Astrocyte (in vitro differentiated cells and primary cell): ENCODE measurements around the gene SENP8. TPM values are rescaled to one million over a fixed set of nuclear protein-coding genes. Genes with fewer than 3 reads are reported as not detected.

ENCODE experiments used
- DNase-seq: peaks from one replicate; pipeline ENCODE4 v3.0.0-alpha.2; 2010; ENCODE audit warnings: low read depth
- FAIRE-seq: peaks from 2 replicates; lab custom pipeline; 2011; peaks lifted over from hg19 to GRCh38; lab: Jason Lieb, UNC
- H2AFZ ChIP-seq: 2 replicates; pipeline ENCODE4 v1.6.0; 2012; ENCODE audit warnings: low read depth, low read length, inconsistent platforms
- H3K27ac ChIP-seq: 2 replicates; pipeline ENCODE4 v1.5.1; 2011; ENCODE audit warnings: low read depth, low read length, inconsistent platforms
- H3K27me3 ChIP-seq: 2 replicates; pipeline ENCODE4 v1.6.0; 2011; ENCODE audit warnings: low read length, inconsistent platforms; ENCODE audit not compliant: insufficient read depth
- H3K36me3 ChIP-seq: 2 replicates; pipeline ENCODE4 v1.5.1; 2011; ENCODE audit warnings: low read length, inconsistent platforms; ENCODE audit not compliant: insufficient read depth
- H3K4me1 ChIP-seq: 2 replicates; pipeline ENCODE4 v1.5.1; 2011; ENCODE audit warnings: low read length, inconsistent platforms; ENCODE audit not compliant: insufficient read depth
- H3K4me2 ChIP-seq: 2 replicates; pipeline ENCODE4 v1.6.0; 2012; ENCODE audit warnings: low read length, inconsistent platforms
- H3K4me3 ChIP-seq: 2 replicates; pipeline ENCODE4 v1.5.1; 2011; ENCODE audit warnings: low read depth, mild to moderate bottlenecking, low read length, inconsistent platforms; ENCODE audit not compliant: insufficient read depth
- H3K79me2 ChIP-seq: 2 replicates; pipeline ENCODE4 v1.6.0; 2012; ENCODE audit warnings: mild to moderate bottlenecking, low read length, inconsistent platforms; ENCODE audit not compliant: insufficient read depth
- H3K9ac ChIP-seq: 2 replicates; pipeline ENCODE4 v1.6.0; 2012; ENCODE audit warnings: mild to moderate bottlenecking, low read length, inconsistent platforms
- H3K9me3 ChIP-seq: 2 replicates; pipeline ENCODE4 v1.5.1; 2012; ENCODE audit warnings: low read depth, mild to moderate bottlenecking, low read length, inconsistent platforms; ENCODE audit not compliant: insufficient read depth
- H4K20me1 ChIP-seq: 2 replicates; pipeline ENCODE4 v1.6.0; 2012; ENCODE audit warnings: low read length, inconsistent platforms; ENCODE audit not compliant: insufficient read depth
- H3K27ac Mint-ChIP-seq: one replicate; pipeline ENCODE4 v1.8.0; 2021; ENCODE audit warnings: mild to moderate bottlenecking, mixed read lengths; ENCODE audit not compliant: unreplicated experiment
- H3K27me3 Mint-ChIP-seq: one replicate; pipeline ENCODE4 v1.8.0; 2021; ENCODE audit warnings: low read depth, mixed read lengths; ENCODE audit not compliant: unreplicated experiment
- H3K36me3 Mint-ChIP-seq: one replicate; pipeline ENCODE4 v1.8.0; 2021; ENCODE audit warnings: low read depth, mixed read lengths; ENCODE audit not compliant: unreplicated experiment
- H3K4me1 Mint-ChIP-seq: one replicate; pipeline ENCODE4 v1.8.0; 2021; ENCODE audit warnings: low read depth, mixed read lengths; ENCODE audit not compliant: unreplicated experiment
- H3K4me3 Mint-ChIP-seq: one replicate; pipeline ENCODE4 v1.8.0; 2021; ENCODE audit warnings: mild to moderate bottlenecking, moderate library complexity, mixed read lengths; ENCODE audit not compliant: unreplicated experiment
- H3K9me3 Mint-ChIP-seq: one replicate; pipeline ENCODE4 v1.8.0; 2021; ENCODE audit warnings: mild to moderate bottlenecking, mixed read lengths; ENCODE audit not compliant: unreplicated experiment
- CTCF ChIP-seq: IDR thresholded peaks from 2 replicates; pipeline ENCODE4 v1.5.1; 2011; ENCODE audit warnings: low read depth, mild to moderate bottlenecking, inconsistent platforms, low read length, moderate library complexity; ENCODE audit not compliant: insufficient read depth
- EZH2 ChIP-seq: IDR thresholded peaks from 2 replicates; pipeline ENCODE4 v1.6.1; 2012; ENCODE audit warnings: mild to moderate bottlenecking, low read length, inconsistent platforms; ENCODE audit not compliant: insufficient read depth
- total RNA-seq: library from RNA; stranded (reverse); gene quantifications from 2 replicates; pipeline ENCODE4 v1.2.1, GENCODE V29; 2021

Gene SENP8
- total RNA-seq, 1 donor from 2014 or later, result 2.9 TPM

- Histone ChIP-seq H3K4me1 (no peaks in the 10 kb centered on the region), H3K79me2 (no peaks in the 10 kb centered on the region), H4K20me1 (no peaks in the 10 kb centered on the region), H3K4me3 (no peak overlapping the region), H3K36me3 (no peaks in the 10 kb centered on the region), H3K4me2 (no peak overlapping the region), H3K27me3 (no peaks in the 10 kb centered on the region), H3K27ac (no peak overlapping the region), H3K9ac (no peak overlapping the region), H3K9me3 (no peaks in the 10 kb centered on the region), H2AFZ (no peak overlapping the region)
- Mint-ChIP-seq H3K36me3 (no peaks in the 10 kb centered on the region), H3K4me1 (no peaks in the 10 kb centered on the region), H3K27me3 (no peaks in the 10 kb centered on the region), H3K27ac (no peak overlapping the region), H3K4me3 (no peak overlapping the region), H3K9me3 (no peaks in the 10 kb centered on the region)
- DNase-seq (no peak), FAIRE-seq (peak; percentile 9)
- TF ChIP-seq CTCF (no peak), EZH2 (no peak)
Measured at GRCh38 chr15:72133211-72133610, 15.0 kb downstream of the SENP8 start.

GRCh38 chr15:72135719-72136118 lies 17.5 kb downstream of the SENP8 start:
- FAIRE-seq, result no peak
- Mint-ChIP-seq H3K36me3 (peaks cover 2% of the 10 kb centered on the region), H3K9me3 (no peaks in the 10 kb centered on the region), H3K27me3 (no peaks in the 10 kb centered on the region), H3K27ac (no peak overlapping the region), H3K4me3 (no peak overlapping the region), H3K4me1 (no peaks in the 10 kb centered on the region)
- Histone ChIP-seq H3K36me3 (no peaks in the 10 kb centered on the region), H3K9me3 (no peaks in the 10 kb centered on the region), H4K20me1 (no peaks in the 10 kb centered on the region), H3K4me1 (no peaks in the 10 kb centered on the region), H3K27me3 (no peaks in the 10 kb centered on the region), H3K9ac (no peak overlapping the region), H3K27ac (no peak overlapping the region), H3K4me2 (no peak overlapping the region), H3K79me2 (no peaks in the 10 kb centered on the region), H3K4me3 (no peak overlapping the region), H2AFZ (no peak overlapping the region)
- TF ChIP-seq EZH2 (no peak), CTCF (no peak)
- DNase-seq, result no peak

GRCh38 chr15:72136170-72137051 lies 18.2 kb downstream of the SENP8 start:
- no peak overlapping the region for H3K4me3 ChIP-seq
- no peak for DNase-seq
- no peaks in the 10 kb centered on the region for H3K36me3 ChIP-seq
- Mint-ChIP-seq H3K9me3 (no peaks in the 10 kb centered on the region), H3K36me3 (peaks cover 2% of the 10 kb centered on the region), H3K4me3 (no peak overlapping the region), H3K27ac (no peak overlapping the region), H3K4me1 (peaks cover 6% of the 10 kb centered on the region), H3K27me3 (no peaks in the 10 kb centered on the region)
- H3K9ac ChIP-seq, result no peak overlapping the region
- FAIRE-seq, result no peak
- no peaks in the 10 kb centered on the region for H3K27me3 ChIP-seq
- H3K27ac ChIP-seq, result no peak overlapping the region
- H3K4me2 ChIP-seq, result no peak overlapping the region
- H3K79me2 ChIP-seq, result no peaks in the 10 kb centered on the region
- no peak for TF ChIP-seq CTCF
- no peak for TF ChIP-seq EZH2
- H2AFZ ChIP-seq, result no peak overlapping the region
- peaks cover 1% of the 10 kb centered on the region for H4K20me1 ChIP-seq
- no peaks in the 10 kb centered on the region for H3K9me3 ChIP-seq
- H3K4me1 ChIP-seq, result peaks cover 2% of the 10 kb centered on the region
